Memory B cell (primary cell): ENCODE data around the gene ATXN1.

Source experiments
- ATAC-seq: fragments of 150-1000 bp; cut with Tn5 transposase; 2 replicates; pipeline ENCODE4 v1.10.0; 2021; ENCODE audit warnings: low read depth, mild to moderate bottlenecking, moderate library complexity
- DNase-seq, 2 donors: peaks; one replicate each; pipeline ENCODE4 v3.0.0; 2022; ENCODE audit warnings: low spot score in 2 of 2
- H3K27ac Mint-ChIP-seq: one replicate; pipeline ENCODE4 v1.8.0; 2022; ENCODE audit warnings: mild to moderate bottlenecking, moderate library complexity, mixed read lengths
- H3K27me3 Mint-ChIP-seq: one replicate; pipeline ENCODE4 v1.8.0; 2022; ENCODE audit warnings: mixed read lengths
- H3K36me3 Mint-ChIP-seq: one replicate; pipeline ENCODE4 v1.8.0; 2022; ENCODE audit warnings: mild to moderate bottlenecking, mixed read lengths
- H3K4me1 Mint-ChIP-seq: one replicate; pipeline ENCODE4 v1.8.0; 2022; ENCODE audit warnings: mixed read lengths
- H3K4me3 Mint-ChIP-seq: one replicate; pipeline ENCODE4 v1.8.0; 2022; ENCODE audit warnings: mild to moderate bottlenecking, moderate library complexity, mixed read lengths
- H3K9me3 Mint-ChIP-seq: one replicate; pipeline ENCODE4 v1.8.0; 2022; ENCODE audit warnings: mixed read lengths

The ATXN1 gene

DNA sequence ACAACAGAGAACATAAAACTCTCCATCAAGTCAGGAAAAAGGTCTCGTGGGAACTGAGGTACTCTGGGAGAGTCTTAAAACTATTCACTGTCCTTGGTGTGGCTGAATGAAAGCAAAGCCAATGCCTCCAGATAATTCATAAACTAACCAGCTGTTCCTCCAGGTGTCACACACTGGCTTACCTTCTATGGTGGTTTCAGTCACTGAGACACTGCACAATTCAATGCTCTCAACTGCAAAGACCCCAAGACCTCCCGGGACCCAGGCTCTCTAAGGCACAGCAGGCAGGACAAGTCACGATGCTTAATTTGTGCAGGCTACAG, 422.0 kb downstream of the ATXN1 start:
- Mint-ChIP-seq H3K27ac (no peak overlapping the region), H3K36me3 (peaks cover 3% of the 10 kb centered on the region), H3K9me3 (no peaks in the 10 kb centered on the region), H3K4me3 (no peak overlapping the region), H3K27me3 (no peaks in the 10 kb centered on the region), H3K4me1 (peaks cover 13% of the 10 kb centered on the region)
- DNase-seq (no peak), ATAC-seq (no peak)

DNA sequence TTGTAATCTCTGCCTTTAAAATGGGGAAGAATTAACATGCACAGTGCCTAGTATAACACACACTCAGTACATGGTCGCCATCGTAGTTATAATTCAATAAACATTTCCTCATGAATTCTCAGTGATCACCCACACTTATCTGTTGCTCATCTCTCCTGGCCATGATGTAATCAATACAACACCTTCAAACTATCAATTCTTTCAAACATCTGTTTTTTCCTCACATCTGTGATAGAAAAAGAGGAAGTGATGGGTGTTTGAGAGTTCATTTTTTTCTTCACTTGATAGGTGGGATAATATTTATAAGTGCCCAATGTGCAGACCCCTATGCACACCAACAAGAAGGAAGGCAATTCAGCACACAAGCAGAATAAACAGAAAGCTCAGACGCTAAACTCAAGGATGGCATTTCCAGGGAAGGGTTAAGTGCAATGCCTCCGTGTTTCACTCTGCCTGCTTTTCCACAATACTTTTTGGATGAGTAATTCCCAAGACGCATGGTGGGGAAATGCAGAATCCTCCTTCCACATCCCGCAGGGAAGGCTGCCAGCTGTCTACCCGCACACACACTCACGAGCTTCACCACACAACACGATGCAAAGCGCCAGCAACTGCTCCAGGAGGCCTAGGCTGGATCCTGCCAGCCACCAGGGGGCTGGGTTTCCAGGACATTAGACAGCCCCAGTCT, 422.5 kb downstream of the ATXN1 start:
- Mint-ChIP-seq H3K4me1 (peaks cover 13% of the 10 kb centered on the region), H3K36me3 (peaks cover 2% of the 10 kb centered on the region), H3K27ac (no peak overlapping the region), H3K9me3 (no peaks in the 10 kb centered on the region), H3K4me3 (no peak overlapping the region), H3K27me3 (no peaks in the 10 kb centered on the region)
- DNase-seq (no peak), ATAC-seq (peak; percentile 29)

GRCh38 chr6:16337295-16337975, 423.8 kb downstream of the ATXN1 start:
- H3K4me3 Mint-ChIP-seq = no peak overlapping the region
- ATAC-seq (no peak), DNase-seq (no peak)
- H3K9me3 Mint-ChIP-seq = no peaks in the 10 kb centered on the region
- peaks cover 10% of the 10 kb centered on the region for H3K4me1 Mint-ChIP-seq
- H3K27me3 Mint-ChIP-seq = no peaks in the 10 kb centered on the region
- H3K27ac Mint-ChIP-seq = no peak overlapping the region
- peaks cover under 1% of the 10 kb centered on the region for H3K36me3 Mint-ChIP-seq

DNA sequence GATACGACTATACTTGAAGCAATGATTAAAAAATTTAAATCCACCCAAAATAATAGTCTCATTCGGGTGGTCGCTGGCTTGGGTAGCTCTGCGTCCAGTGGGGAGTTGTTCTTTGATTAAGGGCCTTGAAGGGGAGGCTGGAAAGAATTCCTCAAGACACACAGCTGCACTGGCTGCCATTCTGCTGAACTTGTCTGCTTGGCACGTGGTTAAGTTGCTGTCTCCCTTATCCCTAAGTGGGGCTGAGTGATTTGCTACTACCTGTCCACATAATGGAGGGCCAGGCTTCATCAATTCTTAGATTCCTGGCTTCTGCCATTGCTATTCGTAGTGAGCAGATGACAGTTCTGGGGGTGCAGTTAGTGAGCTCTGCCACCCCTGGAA, 424.4 kb downstream of the ATXN1 start:
- Mint-ChIP-seq H3K9me3 (no peaks in the 10 kb centered on the region), H3K27me3 (no peaks in the 10 kb centered on the region), H3K4me3 (no peak overlapping the region), H3K4me1 (peaks cover 10% of the 10 kb centered on the region), H3K36me3 (no peaks in the 10 kb centered on the region), H3K27ac (no peak overlapping the region)
- DNase-seq = no peak
- no peak for ATAC-seq

GRCh38 chr6:16336056-16336818, 425.0 kb downstream of the ATXN1 start:
- DNase-seq = no peak
- H3K9me3 Mint-ChIP-seq = no peaks in the 10 kb centered on the region
- H3K4me3 Mint-ChIP-seq = no peak overlapping the region
- no peak for ATAC-seq
- peak overlapping the region; percentile 67 for H3K27ac Mint-ChIP-seq
- no peaks in the 10 kb centered on the region for H3K27me3 Mint-ChIP-seq
- H3K36me3 Mint-ChIP-seq = no peaks in the 10 kb centered on the region
- peaks cover 10% of the 10 kb centered on the region for H3K4me1 Mint-ChIP-seq

- Mint-ChIP-seq H3K9me3 (no peaks in the 10 kb centered on the region), H3K36me3 (peaks cover 1% of the 10 kb centered on the region), H3K4me1 (peaks cover 10% of the 10 kb centered on the region), H3K4me3 (no peak overlapping the region), H3K27ac (peak overlapping the region; percentile 67), H3K27me3 (no peaks in the 10 kb centered on the region)
- DNase-seq = no peak
- ATAC-seq = no peak
These were observed 426.1 kb downstream of the ATXN1 start for GRCh38 chr6:16335176-16335575.

DNA sequence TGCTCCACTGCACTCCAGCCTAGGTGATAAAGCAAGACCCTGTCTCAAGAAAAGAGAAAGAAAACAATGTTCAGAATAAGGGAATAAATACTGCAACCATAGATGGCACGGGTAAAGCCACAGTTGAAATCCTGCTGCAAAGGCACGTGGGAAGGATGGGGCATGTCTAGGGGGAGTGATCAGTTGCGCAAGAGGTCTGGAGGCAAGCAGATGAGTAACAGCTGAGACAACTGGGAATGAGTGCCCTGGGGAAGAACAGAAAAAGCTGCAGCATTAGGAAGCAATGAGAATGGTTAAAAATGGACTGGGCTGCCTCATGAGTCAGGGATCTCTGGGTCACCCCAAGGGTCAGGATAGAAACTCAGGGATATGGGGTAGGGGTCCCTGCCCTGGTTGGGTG, 426.6 kb downstream of the ATXN1 start:
- Mint-ChIP-seq H3K36me3 (peaks cover 3% of the 10 kb centered on the region), H3K4me3 (no peak overlapping the region), H3K4me1 (peaks cover 12% of the 10 kb centered on the region), H3K27me3 (no peaks in the 10 kb centered on the region), H3K27ac (no peak overlapping the region), H3K9me3 (no peaks in the 10 kb centered on the region)
- DNase-seq (no peak), ATAC-seq (no peak)

GRCh38 chr6:16333580-16333979, 427.7 kb downstream of the ATXN1 start:
- H3K4me3 Mint-ChIP-seq = no peak overlapping the region
- H3K27ac Mint-ChIP-seq = peak overlapping the region; percentile 43
- ATAC-seq (no peak), DNase-seq (no peak)
- H3K36me3 Mint-ChIP-seq = peaks cover 4% of the 10 kb centered on the region
- no peaks in the 10 kb centered on the region for H3K9me3 Mint-ChIP-seq
- no peaks in the 10 kb centered on the region for H3K27me3 Mint-ChIP-seq
- peaks cover 9% of the 10 kb centered on the region for H3K4me1 Mint-ChIP-seq

- peak; percentile 94 for ATAC-seq
- Mint-ChIP-seq H3K27ac (no peak overlapping the region), H3K27me3 (no peaks in the 10 kb centered on the region)
These were observed 429.1 kb downstream of the ATXN1 start for GRCh38 chr6:16332175-16332542.

GRCh38 chr6:16331384-16332174, 429.7 kb downstream of the ATXN1 start:
- no peak overlapping the region for H3K4me3 Mint-ChIP-seq
- DNase-seq (peak; percentile 54 to 62), ATAC-seq (peak; percentile 76)
- no peaks in the 10 kb centered on the region for H3K9me3 Mint-ChIP-seq
- peaks cover 12% of the 10 kb centered on the region for H3K36me3 Mint-ChIP-seq
- H3K27me3 Mint-ChIP-seq = no peaks in the 10 kb centered on the region
- peaks cover 7% of the 10 kb centered on the region for H3K4me1 Mint-ChIP-seq
- no peak overlapping the region for H3K27ac Mint-ChIP-seq

More at GRCh38 chr6:16332175-16332542, 429.1 kb downstream of the ATXN1 start:
- DNase-seq = peak; percentile 80 to 86
- Mint-ChIP-seq H3K9me3 (no peaks in the 10 kb centered on the region), H3K4me3 (no peak overlapping the region), H3K36me3 (peaks cover 7% of the 10 kb centered on the region), H3K4me1 (peaks cover 7% of the 10 kb centered on the region)

- no peak for ATAC-seq
- Mint-ChIP-seq H3K27ac (no peak overlapping the region), H3K4me1 (peaks cover 7% of the 10 kb centered on the region), H3K4me3 (no peak overlapping the region), H3K27me3 (no peaks in the 10 kb centered on the region), H3K9me3 (no peaks in the 10 kb centered on the region), H3K36me3 (peaks cover 18% of the 10 kb centered on the region)
- no peak for DNase-seq
These were observed 432.0 kb downstream of the ATXN1 start for GRCh38 chr6:16329233-16329632.

GRCh38 chr6:16327777-16328325, 433.4 kb downstream of the ATXN1 start:
- Mint-ChIP-seq H3K4me1 (peaks cover 10% of the 10 kb centered on the region), H3K36me3 (peaks cover 18% of the 10 kb centered on the region), H3K27me3 (no peaks in the 10 kb centered on the region), H3K27ac (no peak overlapping the region), H3K4me3 (no peak overlapping the region), H3K9me3 (no peaks in the 10 kb centered on the region)
- DNase-seq (no peak), ATAC-seq (no peak)

DNA sequence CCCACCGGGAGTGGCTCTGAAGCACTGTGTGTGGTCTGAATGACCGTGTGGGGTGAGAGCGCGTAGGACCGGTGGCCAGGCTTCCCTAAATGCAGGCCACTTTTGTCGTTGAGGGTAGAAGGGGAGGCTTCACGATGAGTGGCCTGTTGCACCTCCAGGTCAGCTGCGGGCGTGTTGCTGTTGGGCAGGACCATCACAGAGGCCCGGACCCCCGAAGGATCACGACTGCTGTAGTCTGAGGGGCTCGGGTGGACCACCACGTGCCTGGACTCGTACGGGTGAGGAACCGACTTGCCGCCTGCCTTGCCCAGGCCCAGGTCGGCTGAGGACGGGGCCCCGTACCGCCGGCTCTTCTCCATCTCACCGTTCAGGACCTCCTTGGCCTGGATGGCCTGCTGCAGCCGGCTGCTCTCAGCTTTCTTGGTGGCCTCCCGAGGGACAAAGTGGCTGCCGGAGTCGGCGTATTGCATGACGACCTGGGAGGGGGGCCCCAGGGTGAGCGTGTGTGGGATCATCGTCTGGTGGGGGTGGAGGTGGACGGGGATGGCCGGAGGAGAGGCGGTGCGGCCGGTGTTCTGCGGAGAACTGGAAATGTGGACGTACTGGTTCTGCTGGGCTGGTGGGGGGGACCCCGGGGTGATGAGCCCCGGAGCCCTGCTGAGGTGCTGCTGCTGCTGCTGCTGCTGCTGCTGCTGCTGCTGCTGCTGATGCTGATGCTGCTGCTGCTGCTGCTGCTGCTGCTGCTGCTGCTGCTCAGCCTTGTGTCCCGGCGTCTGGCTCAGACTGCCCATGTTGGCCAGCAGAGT, 434.1 kb downstream of the ATXN1 start:
- ATAC-seq (no peak), DNase-seq (no peak)
- no peak overlapping the region for H3K27ac Mint-ChIP-seq
- no peaks in the 10 kb centered on the region for H3K9me3 Mint-ChIP-seq
- no peaks in the 10 kb centered on the region for H3K27me3 Mint-ChIP-seq
- H3K36me3 Mint-ChIP-seq = peaks cover 18% of the 10 kb centered on the region
- peaks cover 16% of the 10 kb centered on the region for H3K4me1 Mint-ChIP-seq
- no peak overlapping the region for H3K4me3 Mint-ChIP-seq
